HepG2 (cell line): ENCODE measurements around the gene ATG13. TPM values are rescaled to one million over a fixed set of nuclear protein-coding genes. Genes with fewer than 3 reads are reported as not detected.

Experiments used
- ADNP ChIP-seq: sonication (generic); formaldehyde crosslinking; IDR thresholded peaks from 2 replicates; pipeline ENCODE4 v1.4.0; 2020; ENCODE audit warnings: missing genetic modification reagents
- DMAP1 ChIP-seq: IDR thresholded peaks from 2 replicates; pipeline ENCODE4 v1.6.1; 2016
- HMGA1 ChIP-seq: sonication (generic); formaldehyde crosslinking; conservative IDR thresholded peaks from 2 replicates; pipeline ENCODE4 v1.4.0; 2020; ENCODE audit warnings: missing genetic modification reagents
- RBM39 ChIP-seq: fragments of 200-400 bp; formaldehyde crosslinking; IDR thresholded peaks from one replicate; pipeline ENCODE4 v1.6.1; 2018; ENCODE audit warnings: antibody characterized with exemption, mild to moderate bottlenecking, low read depth, low read length; ENCODE audit not compliant: poor library complexity, severe bottlenecking
- RFX3 ChIP-seq: IDR thresholded peaks from 2 replicates; pipeline ENCODE4 v1.6.1; 2016; ENCODE audit warnings: missing biosample characterization, missing genetic modification reagents
- SOX5 ChIP-seq: IDR thresholded peaks from 2 replicates; pipeline ENCODE4 v1.6.1; 2016; ENCODE audit warnings: borderline replicate concordance
- TBL1XR1 ChIP-seq: fragments of 150-350 bp; IDR thresholded peaks from 2 replicates; pipeline ENCODE4 v1.6.1; 2014; ENCODE audit warnings: borderline replicate concordance, low read length; ENCODE audit not compliant: partially characterized antibody
- TCF7L2 ChIP-seq: IDR thresholded peaks from 2 replicates; pipeline ENCODE4 v1.6.1; 2011; ENCODE audit warnings: mild to moderate bottlenecking, low read depth, low read length, moderate library complexity
- TGIF2 ChIP-seq: IDR thresholded peaks from 2 replicates; pipeline ENCODE4 v1.6.1; 2016; ENCODE audit warnings: control low read depth, missing compliant biosample characterization
- THAP11 ChIP-seq: IDR thresholded peaks from 2 replicates; pipeline ENCODE4 v1.6.1; 2016; ENCODE audit warnings: missing biosample characterization, missing genetic modification reagents
- ZNF333 ChIP-seq: sonication (generic); formaldehyde crosslinking; IDR thresholded peaks from 2 replicates; pipeline ENCODE4 v1.4.0; 2020; ENCODE audit warnings: mild to moderate bottlenecking, missing genetic modification reagents, borderline replicate concordance
- ZNF335 ChIP-seq: sonication (generic); formaldehyde crosslinking; IDR thresholded peaks from 2 replicates; pipeline ENCODE4 v1.4.0; 2020; ENCODE audit warnings: missing genetic modification reagents
- ZNF441 ChIP-seq: sonication (generic); formaldehyde crosslinking; IDR thresholded peaks from 2 replicates; pipeline ENCODE4 v1.7.0; 2021; ENCODE audit warnings: missing genetic modification reagents, borderline replicate concordance
- ZNF451 ChIP-seq: sonication (generic); formaldehyde crosslinking; IDR thresholded peaks from 2 replicates; pipeline ENCODE4 v1.5.0; 2020; ENCODE audit warnings: mild to moderate bottlenecking, missing genetic modification reagents
- ZNF777 ChIP-seq: sonication (generic); formaldehyde crosslinking; IDR thresholded peaks from 2 replicates; pipeline ENCODE4 v1.4.0; 2020; ENCODE audit warnings: missing genetic modification reagents
- polyA plus RNA-seq, 8 experiments: library from polyadenylated mRNA; depleted of rRNA in 3 of 8; stranded (reverse) in 7 of 8; unstranded in 1 of 8; fragments of >200 nt; fragmentation: Illumina TruSeq in 4 of 8; extraction: Trizol in 4 of 8; gene quantifications; 2 replicates each; pipeline versions ENCODE4 v1.2.1 to v1.2.3, GENCODE V29; 2011 to 2016; ENCODE audit warnings: low read depth in 4 of 8, missing spikeins in 1 of 8, mixed read lengths in 1 of 8; ENCODE audit not compliant: insufficient read depth in 1 of 8
- total RNA-seq, 5 experiments: library from RNA; depleted of rRNA; stranded (reverse); fragments of >200 nt; fragmentation: Illumina TruSeq; extraction: Trizol; gene quantifications; 2 replicates each; pipeline ENCODE4 v1.2.3, GENCODE V29; 2016; ENCODE audit warnings: low read depth in 1 of 5
- TF ChIP-seq, protein P1 (sequence below): IDR thresholded peaks from 2 replicates; pipeline ENCODE4 v1.6.1; 2016; ENCODE audit warnings: low read depth, missing genetic modification reagents, missing compliant biosample characterization
- TF ChIP-seq, protein P2 (sequence below): sonication (generic); formaldehyde crosslinking; IDR thresholded peaks from 2 replicates; pipeline ENCODE4 v1.9.0; 2021; ENCODE audit warnings: missing genetic modification reagents, borderline replicate concordance
- TF ChIP-seq, protein P3 (sequence below): sonication (generic); formaldehyde crosslinking; IDR thresholded peaks from 2 replicates; pipeline ENCODE4 v1.4.0; 2020; ENCODE audit warnings: missing genetic modification reagents, borderline replicate concordance

Gene ATG13
- total and polyA plus RNA-seq, 2 of the 13 experiments (the other 11 are each of a cell fraction or from before 2014, with no cell fraction given) = 55.0 to 77.3 TPM

DNA sequence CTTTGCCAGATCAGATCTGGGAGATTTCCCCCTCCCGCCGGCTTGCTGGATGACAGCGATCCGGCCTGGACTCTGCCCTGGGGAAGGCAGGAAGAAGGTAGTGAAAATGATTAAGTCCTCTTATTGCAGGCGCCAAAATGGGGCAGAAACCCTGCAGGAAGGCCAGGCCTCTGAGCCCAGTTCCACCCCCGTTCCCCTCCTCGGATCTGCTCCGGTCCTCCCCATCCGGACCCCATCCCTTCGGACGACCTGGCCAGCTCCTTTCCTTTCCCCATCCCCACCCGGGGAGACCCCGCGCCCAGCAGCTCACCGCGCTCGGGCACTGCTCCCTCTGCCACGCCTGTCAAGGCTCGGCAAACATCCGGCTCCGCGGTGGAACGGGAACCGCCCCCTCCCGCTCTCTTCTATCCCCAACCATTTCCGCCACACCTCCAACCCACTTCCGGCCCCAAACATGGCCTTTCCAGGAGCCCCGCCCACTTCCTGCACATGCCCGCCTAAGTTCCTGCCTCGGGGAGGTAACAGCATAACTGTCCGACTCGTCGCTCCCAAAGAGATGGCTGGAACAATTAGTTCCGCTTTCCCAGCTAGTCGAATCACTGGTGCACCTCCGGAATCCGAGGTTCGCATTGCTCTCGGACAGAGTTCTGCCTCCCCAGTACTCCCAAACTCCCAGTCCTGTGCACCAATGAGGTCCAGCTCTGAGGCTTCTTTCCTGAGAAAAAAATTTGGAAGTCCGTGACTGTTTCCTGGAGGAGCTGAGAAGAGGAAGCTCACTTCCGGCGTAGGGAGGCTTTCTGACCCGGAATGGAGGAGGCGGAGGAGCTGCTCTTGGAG, 83.1 kb downstream of the ATG13 start, which contains the start of the genes ARHGAP1 and ZNF408 (continued):
- TF ChIP-seq, protein P1, sequence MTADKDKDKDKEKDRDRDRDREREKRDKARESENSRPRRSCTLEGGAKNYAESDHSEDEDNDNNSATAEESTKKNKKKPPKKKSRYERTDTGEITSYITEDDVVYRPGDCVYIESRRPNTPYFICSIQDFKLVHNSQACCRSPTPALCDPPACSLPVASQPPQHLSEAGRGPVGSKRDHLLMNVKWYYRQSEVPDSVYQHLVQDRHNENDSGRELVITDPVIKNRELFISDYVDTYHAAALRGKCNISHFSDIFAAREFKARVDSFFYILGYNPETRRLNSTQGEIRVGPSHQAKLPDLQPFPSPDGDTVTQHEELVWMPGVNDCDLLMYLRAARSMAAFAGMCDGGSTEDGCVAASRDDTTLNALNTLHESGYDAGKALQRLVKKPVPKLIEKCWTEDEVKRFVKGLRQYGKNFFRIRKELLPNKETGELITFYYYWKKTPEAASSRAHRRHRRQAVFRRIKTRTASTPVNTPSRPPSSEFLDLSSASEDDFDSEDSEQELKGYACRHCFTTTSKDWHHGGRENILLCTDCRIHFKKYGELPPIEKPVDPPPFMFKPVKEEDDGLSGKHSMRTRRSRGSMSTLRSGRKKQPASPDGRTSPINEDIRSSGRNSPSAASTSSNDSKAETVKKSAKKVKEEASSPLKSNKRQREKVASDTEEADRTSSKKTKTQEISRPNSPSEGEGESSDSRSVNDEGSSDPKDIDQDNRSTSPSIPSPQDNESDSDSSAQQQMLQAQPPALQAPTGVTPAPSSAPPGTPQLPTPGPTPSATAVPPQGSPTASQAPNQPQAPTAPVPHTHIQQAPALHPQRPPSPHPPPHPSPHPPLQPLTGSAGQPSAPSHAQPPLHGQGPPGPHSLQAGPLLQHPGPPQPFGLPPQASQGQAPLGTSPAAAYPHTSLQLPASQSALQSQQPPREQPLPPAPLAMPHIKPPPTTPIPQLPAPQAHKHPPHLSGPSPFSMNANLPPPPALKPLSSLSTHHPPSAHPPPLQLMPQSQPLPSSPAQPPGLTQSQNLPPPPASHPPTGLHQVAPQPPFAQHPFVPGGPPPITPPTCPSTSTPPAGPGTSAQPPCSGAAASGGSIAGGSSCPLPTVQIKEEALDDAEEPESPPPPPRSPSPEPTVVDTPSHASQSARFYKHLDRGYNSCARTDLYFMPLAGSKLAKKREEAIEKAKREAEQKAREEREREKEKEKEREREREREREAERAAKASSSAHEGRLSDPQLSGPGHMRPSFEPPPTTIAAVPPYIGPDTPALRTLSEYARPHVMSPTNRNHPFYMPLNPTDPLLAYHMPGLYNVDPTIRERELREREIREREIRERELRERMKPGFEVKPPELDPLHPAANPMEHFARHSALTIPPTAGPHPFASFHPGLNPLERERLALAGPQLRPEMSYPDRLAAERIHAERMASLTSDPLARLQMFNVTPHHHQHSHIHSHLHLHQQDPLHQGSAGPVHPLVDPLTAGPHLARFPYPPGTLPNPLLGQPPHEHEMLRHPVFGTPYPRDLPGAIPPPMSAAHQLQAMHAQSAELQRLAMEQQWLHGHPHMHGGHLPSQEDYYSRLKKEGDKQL (CRISPR knock-in tag) = no peak
- TF ChIP-seq DMAP1 (CRISPR knock-in tag) (peak; percentile 97), ADNP (no peak), RBM39 (peak; percentile 81), ZNF335 (CRISPR knock-in tag) (no peak; the same call in none of the 2 replicates), RFX3 (CRISPR knock-in tag) (no peak), TGIF2 (CRISPR knock-in tag) (peak; percentile 42; the same call in 1 of the 2 replicates), ZNF441 (no peak), ZNF333 (CRISPR knock-in tag) (no peak), HMGA1 (CRISPR knock-in tag) (no peak), ZNF451 (CRISPR knock-in tag) (no peak), THAP11 (CRISPR knock-in tag) (peak; percentile 95), TBL1XR1 (peak; percentile 17), SOX5 (CRISPR knock-in tag) (peak; percentile 51; the same call in 1 of the 2 replicates), TCF7L2 (no peak), ZNF777 (CRISPR knock-in tag) (no peak; the same call in 1 of the 2 replicates)
- TF ChIP-seq, protein P2, sequence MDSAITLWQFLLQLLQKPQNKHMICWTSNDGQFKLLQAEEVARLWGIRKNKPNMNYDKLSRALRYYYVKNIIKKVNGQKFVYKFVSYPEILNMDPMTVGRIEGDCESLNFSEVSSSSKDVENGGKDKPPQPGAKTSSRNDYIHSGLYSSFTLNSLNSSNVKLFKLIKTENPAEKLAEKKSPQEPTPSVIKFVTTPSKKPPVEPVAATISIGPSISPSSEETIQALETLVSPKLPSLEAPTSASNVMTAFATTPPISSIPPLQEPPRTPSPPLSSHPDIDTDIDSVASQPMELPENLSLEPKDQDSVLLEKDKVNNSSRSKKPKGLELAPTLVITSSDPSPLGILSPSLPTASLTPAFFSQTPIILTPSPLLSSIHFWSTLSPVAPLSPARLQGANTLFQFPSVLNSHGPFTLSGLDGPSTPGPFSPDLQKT (CRISPR knock-in tag) = peak; percentile 87; the same call in 1 of the 2 replicates
- TF ChIP-seq, protein P3, sequence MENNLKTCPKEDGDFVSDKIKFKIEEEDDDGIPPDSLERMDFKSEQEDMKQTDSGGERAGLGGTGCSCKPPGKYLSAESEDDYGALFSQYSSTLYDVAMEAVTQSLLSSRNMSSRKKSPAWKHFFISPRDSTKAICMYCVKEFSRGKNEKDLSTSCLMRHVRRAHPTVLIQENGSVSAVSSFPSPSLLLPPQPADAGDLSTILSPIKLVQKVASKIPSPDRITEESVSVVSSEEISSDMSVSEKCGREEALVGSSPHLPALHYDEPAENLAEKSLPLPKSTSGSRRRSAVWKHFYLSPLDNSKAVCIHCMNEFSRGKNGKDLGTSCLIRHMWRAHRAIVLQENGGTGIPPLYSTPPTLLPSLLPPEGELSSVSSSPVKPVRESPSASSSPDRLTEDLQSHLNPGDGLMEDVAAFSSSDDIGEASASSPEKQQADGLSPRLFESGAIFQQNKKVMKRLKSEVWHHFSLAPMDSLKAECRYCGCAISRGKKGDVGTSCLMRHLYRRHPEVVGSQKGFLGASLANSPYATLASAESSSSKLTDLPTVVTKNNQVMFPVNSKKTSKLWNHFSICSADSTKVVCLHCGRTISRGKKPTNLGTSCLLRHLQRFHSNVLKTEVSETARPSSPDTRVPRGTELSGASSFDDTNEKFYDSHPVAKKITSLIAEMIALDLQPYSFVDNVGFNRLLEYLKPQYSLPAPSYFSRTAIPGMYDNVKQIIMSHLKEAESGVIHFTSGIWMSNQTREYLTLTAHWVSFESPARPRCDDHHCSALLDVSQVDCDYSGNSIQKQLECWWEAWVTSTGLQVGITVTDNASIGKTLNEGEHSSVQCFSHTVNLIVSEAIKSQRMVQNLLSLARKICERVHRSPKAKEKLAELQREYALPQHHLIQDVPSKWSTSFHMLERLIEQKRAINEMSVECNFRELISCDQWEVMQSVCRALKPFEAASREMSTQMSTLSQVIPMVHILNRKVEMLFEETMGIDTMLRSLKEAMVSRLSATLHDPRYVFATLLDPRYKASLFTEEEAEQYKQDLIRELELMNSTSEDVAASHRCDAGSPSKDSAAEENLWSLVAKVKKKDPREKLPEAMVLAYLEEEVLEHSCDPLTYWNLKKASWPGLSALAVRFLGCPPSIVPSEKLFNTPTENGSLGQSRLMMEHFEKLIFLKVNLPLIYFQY (CRISPR knock-in tag) = no peak; the same call in 1 of the 2 replicates
